K562 (cell line): Measurements from ENCODE around the gene HRH1. TPM values are rescaled to one million over a fixed set of nuclear protein-coding genes. Genes with fewer than 3 reads are reported as not detected.
A peak's percentile ranks its signal among the peaks of the same experiment; 100 is the strongest.

ENCODE experiments used
- ADNP ChIP-seq: fragments of 200-800 bp; sonication (Bioruptor generic); IDR thresholded peaks from 2 replicates; pipeline ENCODE4 v1.6.1; 2016; ENCODE audit warnings: missing genetic modification characterization, missing compliant biosample characterization
- ARID1B ChIP-seq: fragments of 450-650 bp; IDR thresholded peaks from 2 replicates; pipeline ENCODE4 v1.6.1; 2016; ENCODE audit warnings: antibody characterized with exemption, mild to moderate bottlenecking, inconsistent platforms
- FOXM1 ChIP-seq, 2 experiments: fragments of 450-650 bp in 1 of 2; sonication (generic) in 1 of 2; formaldehyde crosslinking in 1 of 2; IDR thresholded peaks; 2 replicates each; pipeline versions ENCODE4 v1.6.1 to v1.9.0; 2017 to 2022; ENCODE audit warnings: low read depth in 2 of 2, mild to moderate bottlenecking in 2 of 2, missing genetic modification reagents in 1 of 2, moderate library complexity in 1 of 2
- PRPF4 ChIP-seq: fragments of 200-400 bp; formaldehyde crosslinking; IDR thresholded peaks from one replicate; pipeline ENCODE4 v1.6.1; 2017; ENCODE audit warnings: low read length, low read depth, mild to moderate bottlenecking; ENCODE audit not compliant: insufficient read depth, poor library complexity, severe bottlenecking
- PYGO2 ChIP-seq: fragments of 450-650 bp; IDR thresholded peaks from 2 replicates; pipeline ENCODE4 v1.6.1; 2016; ENCODE audit warnings: mild to moderate bottlenecking, missing genetic modification characterization, moderate library complexity, missing compliant biosample characterization
- TBL1XR1 ChIP-seq, 2 experiments: IDR thresholded peaks; 2 replicates each; pipeline ENCODE4 v1.6.1; 2012; ENCODE audit warnings: improper control_type of control experiment in 2 of 2, low read length in 2 of 2, mild to moderate bottlenecking in 1 of 2
- ZNF184 ChIP-seq: sonication (generic); formaldehyde crosslinking; IDR thresholded peaks from 2 replicates; pipeline ENCODE4 v1.5.0; 2020; ENCODE audit warnings: missing genetic modification reagents
- ZNF24 ChIP-seq: fragments of 450-650 bp; IDR thresholded peaks from 2 replicates; pipeline ENCODE4 v1.6.1; 2016
- ZNF316 ChIP-seq: fragments of 450-650 bp; IDR thresholded peaks from 2 replicates; pipeline ENCODE4 v1.6.1; 2016
- ZNF668 ChIP-seq: fragments of 250-450 bp; sonication (Bioruptor Pico); IDR thresholded peaks from 2 replicates; pipeline ENCODE4 v1.8.0; 2022; ENCODE audit warnings: mild to moderate bottlenecking, inconsistent platforms
- polyA plus RNA-seq, 8 experiments: library from polyadenylated mRNA; depleted of rRNA in 4 of 8; stranded (reverse) in 5 of 8; unstranded in 3 of 8; fragments of >200 nt; fragmentation: Nextera tagmentation in 2 of 8; fragmentation: Illumina TruSeq in 1 of 8; extraction: Ambion mirVana in 2 of 8; extraction: Trizol in 1 of 8; gene quantifications; 2 replicates each; pipeline versions ENCODE4 v1.2.1 to v1.2.3, GENCODE V29; 2011 to 2014; ENCODE audit warnings: inconsistent platforms in 1 of 8, missing spikeins in 1 of 8
- total RNA-seq, 7 experiments: library from RNA; depleted of rRNA in 6 of 7; stranded (reverse); fragments of >200 nt in 6 of 7; fragmentation: Illumina TruSeq in 2 of 7; extraction: Trizol in 2 of 7; gene quantifications; 2 replicates each; pipeline versions ENCODE4 v1.2.1 to v1.2.3, GENCODE V29; 2011 to 2021; ENCODE audit warnings: low replicate concordance in 1 of 7
- TF ChIP-seq, protein P1 (sequence below): fragments of 200-600 bp; sonication (generic); IDR thresholded peaks from one replicate; pipeline ENCODE4 v1.6.1; 2012; ENCODE audit warnings: mild to moderate bottlenecking, low read depth, low read length, inconsistent platforms
- TF ChIP-seq, protein P2 (sequence below): fragments of 250-450 bp; sonication (Bioruptor Pico); IDR thresholded peaks from 2 replicates; pipeline ENCODE4 v1.4.0; 2020; ENCODE audit warnings: mild to moderate bottlenecking, moderate library complexity

The HRH1 gene
- total and polyA plus RNA-seq, 9 of the 15 experiments (the other 6 are each of a cell fraction or from before 2014, with no cell fraction given) = 0.03 to 0.15 (median 0.06) TPM; not detected in 1

DNA sequence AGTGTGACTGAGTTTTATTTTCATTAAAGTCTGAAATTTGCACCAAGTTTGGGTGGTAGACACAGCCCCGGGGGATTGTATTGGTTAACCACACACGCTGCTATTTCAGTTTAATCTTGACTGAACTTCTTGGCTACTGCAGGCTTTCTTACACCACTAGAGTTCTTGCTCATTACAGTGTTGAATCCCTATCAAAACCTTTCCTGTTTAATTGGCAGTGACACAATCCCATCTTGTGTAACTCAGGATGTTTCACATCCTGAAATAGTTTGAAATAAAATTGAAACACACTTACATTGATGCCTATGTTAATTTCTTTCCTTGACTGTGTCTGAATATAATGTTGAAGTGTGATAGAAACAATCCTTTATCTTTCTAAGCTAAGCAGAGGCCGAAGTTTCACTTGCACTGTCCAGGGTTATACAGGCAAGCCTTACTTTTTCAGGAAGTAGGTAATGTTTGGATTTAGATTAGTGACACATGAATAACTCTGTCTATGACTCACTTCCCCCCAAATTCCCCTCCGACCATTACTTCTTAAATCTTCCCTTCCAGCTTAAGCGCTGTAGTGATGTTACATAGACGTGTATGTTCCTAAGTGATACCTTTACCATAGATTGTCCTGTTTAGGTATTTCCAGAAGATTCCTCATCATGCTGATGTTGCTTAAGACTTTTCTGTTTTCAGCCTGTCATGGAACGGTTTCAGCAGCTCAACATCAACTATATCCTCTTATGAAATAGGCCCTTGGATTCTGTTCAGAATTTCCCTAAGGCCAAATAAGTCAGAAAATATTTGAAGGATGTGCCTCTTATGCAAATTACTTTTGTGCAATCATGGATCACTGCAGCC, 134.7 kb downstream of the HRH1 start (continued):
- TF ChIP-seq, protein P1, sequence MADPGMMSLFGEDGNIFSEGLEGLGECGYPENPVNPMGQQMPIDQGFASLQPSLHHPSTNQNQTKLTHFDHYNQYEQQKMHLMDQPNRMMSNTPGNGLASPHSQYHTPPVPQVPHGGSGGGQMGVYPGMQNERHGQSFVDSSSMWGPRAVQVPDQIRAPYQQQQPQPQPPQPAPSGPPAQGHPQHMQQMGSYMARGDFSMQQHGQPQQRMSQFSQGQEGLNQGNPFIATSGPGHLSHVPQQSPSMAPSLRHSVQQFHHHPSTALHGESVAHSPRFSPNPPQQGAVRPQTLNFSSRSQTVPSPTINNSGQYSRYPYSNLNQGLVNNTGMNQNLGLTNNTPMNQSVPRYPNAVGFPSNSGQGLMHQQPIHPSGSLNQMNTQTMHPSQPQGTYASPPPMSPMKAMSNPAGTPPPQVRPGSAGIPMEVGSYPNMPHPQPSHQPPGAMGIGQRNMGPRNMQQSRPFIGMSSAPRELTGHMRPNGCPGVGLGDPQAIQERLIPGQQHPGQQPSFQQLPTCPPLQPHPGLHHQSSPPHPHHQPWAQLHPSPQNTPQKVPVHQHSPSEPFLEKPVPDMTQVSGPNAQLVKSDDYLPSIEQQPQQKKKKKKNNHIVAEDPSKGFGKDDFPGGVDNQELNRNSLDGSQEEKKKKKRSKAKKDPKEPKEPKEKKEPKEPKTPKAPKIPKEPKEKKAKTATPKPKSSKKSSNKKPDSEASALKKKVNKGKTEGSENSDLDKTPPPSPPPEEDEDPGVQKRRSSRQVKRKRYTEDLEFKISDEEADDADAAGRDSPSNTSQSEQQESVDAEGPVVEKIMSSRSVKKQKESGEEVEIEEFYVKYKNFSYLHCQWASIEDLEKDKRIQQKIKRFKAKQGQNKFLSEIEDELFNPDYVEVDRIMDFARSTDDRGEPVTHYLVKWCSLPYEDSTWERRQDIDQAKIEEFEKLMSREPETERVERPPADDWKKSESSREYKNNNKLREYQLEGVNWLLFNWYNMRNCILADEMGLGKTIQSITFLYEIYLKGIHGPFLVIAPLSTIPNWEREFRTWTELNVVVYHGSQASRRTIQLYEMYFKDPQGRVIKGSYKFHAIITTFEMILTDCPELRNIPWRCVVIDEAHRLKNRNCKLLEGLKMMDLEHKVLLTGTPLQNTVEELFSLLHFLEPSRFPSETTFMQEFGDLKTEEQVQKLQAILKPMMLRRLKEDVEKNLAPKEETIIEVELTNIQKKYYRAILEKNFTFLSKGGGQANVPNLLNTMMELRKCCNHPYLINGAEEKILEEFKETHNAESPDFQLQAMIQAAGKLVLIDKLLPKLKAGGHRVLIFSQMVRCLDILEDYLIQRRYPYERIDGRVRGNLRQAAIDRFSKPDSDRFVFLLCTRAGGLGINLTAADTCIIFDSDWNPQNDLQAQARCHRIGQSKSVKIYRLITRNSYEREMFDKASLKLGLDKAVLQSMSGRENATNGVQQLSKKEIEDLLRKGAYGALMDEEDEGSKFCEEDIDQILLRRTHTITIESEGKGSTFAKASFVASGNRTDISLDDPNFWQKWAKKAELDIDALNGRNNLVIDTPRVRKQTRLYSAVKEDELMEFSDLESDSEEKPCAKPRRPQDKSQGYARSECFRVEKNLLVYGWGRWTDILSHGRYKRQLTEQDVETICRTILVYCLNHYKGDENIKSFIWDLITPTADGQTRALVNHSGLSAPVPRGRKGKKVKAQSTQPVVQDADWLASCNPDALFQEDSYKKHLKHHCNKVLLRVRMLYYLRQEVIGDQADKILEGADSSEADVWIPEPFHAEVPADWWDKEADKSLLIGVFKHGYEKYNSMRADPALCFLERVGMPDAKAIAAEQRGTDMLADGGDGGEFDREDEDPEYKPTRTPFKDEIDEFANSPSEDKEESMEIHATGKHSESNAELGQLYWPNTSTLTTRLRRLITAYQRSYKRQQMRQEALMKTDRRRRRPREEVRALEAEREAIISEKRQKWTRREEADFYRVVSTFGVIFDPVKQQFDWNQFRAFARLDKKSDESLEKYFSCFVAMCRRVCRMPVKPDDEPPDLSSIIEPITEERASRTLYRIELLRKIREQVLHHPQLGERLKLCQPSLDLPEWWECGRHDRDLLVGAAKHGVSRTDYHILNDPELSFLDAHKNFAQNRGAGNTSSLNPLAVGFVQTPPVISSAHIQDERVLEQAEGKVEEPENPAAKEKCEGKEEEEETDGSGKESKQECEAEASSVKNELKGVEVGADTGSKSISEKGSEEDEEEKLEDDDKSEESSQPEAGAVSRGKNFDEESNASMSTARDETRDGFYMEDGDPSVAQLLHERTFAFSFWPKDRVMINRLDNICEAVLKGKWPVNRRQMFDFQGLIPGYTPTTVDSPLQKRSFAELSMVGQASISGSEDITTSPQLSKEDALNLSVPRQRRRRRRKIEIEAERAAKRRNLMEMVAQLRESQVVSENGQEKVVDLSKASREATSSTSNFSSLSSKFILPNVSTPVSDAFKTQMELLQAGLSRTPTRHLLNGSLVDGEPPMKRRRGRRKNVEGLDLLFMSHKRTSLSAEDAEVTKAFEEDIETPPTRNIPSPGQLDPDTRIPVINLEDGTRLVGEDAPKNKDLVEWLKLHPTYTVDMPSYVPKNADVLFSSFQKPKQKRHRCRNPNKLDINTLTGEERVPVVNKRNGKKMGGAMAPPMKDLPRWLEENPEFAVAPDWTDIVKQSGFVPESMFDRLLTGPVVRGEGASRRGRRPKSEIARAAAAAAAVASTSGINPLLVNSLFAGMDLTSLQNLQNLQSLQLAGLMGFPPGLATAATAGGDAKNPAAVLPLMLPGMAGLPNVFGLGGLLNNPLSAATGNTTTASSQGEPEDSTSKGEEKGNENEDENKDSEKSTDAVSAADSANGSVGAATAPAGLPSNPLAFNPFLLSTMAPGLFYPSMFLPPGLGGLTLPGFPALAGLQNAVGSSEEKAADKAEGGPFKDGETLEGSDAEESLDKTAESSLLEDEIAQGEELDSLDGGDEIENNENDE = no peak
- TF ChIP-seq ARID1B (peak; percentile 92), TBL1XR1 (IDR thresholded peaks at IDR 0.05; ENCODE audit: low read length in 2 of 2) (peak in 1 of 2 experiments; percentile 37; a peak in 1 of 4 replicates), ZNF184 (no peak), PYGO2 (tag) (peak; percentile 42; the same call in 1 of the 2 replicates), ZNF668 (no peak), ZNF24 (no peak), ZNF316 (no peak), PRPF4 (no peak), ADNP (tag) (no peak), FOXM1 (IDR thresholded peaks at IDR 0.05; ENCODE audit: low read depth) (no peak; the same call in 1 of the 2 replicates), FOXM1 (CRISPR knock-in tag; IDR thresholded peaks at IDR 0.05; ENCODE audit: low read depth) (no peak)
- TF ChIP-seq, protein P2, sequence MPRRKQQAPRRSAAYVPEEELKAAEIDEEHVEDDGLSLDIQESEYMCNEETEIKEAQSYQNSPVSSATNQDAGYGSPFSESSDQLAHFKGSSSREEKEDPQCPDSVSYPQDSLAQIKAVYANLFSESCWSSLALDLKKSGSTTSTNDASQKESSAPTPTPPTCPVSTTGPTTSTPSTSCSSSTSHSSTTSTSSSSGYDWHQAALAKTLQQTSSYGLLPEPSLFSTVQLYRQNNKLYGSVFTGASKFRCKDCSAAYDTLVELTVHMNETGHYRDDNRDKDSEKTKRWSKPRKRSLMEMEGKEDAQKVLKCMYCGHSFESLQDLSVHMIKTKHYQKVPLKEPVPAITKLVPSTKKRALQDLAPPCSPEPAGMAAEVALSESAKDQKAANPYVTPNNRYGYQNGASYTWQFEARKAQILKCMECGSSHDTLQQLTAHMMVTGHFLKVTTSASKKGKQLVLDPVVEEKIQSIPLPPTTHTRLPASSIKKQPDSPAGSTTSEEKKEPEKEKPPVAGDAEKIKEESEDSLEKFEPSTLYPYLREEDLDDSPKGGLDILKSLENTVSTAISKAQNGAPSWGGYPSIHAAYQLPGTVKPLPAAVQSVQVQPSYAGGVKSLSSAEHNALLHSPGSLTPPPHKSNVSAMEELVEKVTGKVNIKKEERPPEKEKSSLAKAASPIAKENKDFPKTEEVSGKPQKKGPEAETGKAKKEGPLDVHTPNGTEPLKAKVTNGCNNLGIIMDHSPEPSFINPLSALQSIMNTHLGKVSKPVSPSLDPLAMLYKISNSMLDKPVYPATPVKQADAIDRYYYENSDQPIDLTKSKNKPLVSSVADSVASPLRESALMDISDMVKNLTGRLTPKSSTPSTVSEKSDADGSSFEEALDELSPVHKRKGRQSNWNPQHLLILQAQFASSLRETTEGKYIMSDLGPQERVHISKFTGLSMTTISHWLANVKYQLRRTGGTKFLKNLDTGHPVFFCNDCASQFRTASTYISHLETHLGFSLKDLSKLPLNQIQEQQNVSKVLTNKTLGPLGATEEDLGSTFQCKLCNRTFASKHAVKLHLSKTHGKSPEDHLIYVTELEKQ (CRISPR knock-in tag) = no peak
